Brain microvascular endothelial cell (primary cell): ENCODE measurements around the gene DOCK2.
"Not testable (repeated sequence)": the region's sequence is repeated elsewhere in the genome, so short reads cannot be mapped to it uniquely, and the experiment has no call there.

Experiments
- DNase-seq: peaks from one replicate; pipeline ENCODE4 v3.0.0-alpha.2; 2020
- H3K27ac ChIP-seq: fragments of 250-450 bp; sonication (Bioruptor Pico); 2 replicates; pipeline ENCODE4 v1.5.1; 2020; ENCODE audit warnings: mild to moderate bottlenecking, moderate library complexity
- H3K27me3 ChIP-seq: fragments of 250-450 bp; sonication (Bioruptor Pico); replicated peaks from 2 replicates; pipeline ENCODE4 v1.5.1; 2020; ENCODE audit warnings: mild to moderate bottlenecking
- H3K36me3 ChIP-seq: fragments of 250-450 bp; sonication (Bioruptor Pico); replicated peaks from 2 replicates; pipeline ENCODE4 v1.5.1; 2020; ENCODE audit warnings: mild to moderate bottlenecking
- H3K4me3 ChIP-seq: 2 replicates; pipeline ENCODE4 v1.5.1; 2011; ENCODE audit warnings: low read depth, mild to moderate bottlenecking, control low read depth, low read length, moderate library complexity
- in situ Hi-C: cut with HindIII; loops from 2 replicates; pipeline ENCODE4 v1.10.0; 2017; ENCODE audit warnings: low sequenced_read_pairs, low pct_ligation_motif_present
- TF ChIP-seq, protein P1 (sequence below): IDR thresholded peaks from 2 replicates; pipeline ENCODE4 v1.5.1; 2011; ENCODE audit warnings: low read depth, mild to moderate bottlenecking, moderate library complexity, low read length, control low read depth, inconsistent platforms; ENCODE audit errors: missing control alignments

The DOCK2 gene

DNA sequence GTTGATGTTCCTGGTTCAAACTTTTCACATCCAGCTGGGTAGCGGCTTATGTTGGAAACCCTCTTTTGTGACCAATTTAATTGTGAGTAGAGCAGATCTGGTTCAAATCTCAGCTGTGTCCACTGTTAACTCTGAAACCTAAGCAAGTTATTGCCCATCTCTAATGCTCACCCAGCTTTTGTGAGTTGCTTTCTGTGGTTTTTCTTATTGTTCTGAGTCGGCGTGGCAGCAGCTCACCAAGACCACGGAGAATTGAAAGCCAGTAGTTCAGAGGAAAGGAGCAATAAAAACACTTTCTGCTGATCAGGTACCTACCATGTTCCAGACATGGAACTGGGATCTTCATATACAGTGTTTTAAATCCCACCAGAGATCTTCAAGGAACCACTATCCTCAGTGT lies 114.4 kb downstream of the DOCK2 start:
- no peaks in the 10 kb centered on the region for H3K27me3 ChIP-seq
- TF ChIP-seq, protein P1, sequence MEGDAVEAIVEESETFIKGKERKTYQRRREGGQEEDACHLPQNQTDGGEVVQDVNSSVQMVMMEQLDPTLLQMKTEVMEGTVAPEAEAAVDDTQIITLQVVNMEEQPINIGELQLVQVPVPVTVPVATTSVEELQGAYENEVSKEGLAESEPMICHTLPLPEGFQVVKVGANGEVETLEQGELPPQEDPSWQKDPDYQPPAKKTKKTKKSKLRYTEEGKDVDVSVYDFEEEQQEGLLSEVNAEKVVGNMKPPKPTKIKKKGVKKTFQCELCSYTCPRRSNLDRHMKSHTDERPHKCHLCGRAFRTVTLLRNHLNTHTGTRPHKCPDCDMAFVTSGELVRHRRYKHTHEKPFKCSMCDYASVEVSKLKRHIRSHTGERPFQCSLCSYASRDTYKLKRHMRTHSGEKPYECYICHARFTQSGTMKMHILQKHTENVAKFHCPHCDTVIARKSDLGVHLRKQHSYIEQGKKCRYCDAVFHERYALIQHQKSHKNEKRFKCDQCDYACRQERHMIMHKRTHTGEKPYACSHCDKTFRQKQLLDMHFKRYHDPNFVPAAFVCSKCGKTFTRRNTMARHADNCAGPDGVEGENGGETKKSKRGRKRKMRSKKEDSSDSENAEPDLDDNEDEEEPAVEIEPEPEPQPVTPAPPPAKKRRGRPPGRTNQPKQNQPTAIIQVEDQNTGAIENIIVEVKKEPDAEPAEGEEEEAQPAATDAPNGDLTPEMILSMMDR = no peak
- H3K4me3 ChIP-seq = no peak overlapping the region
- in situ Hi-C loops = no loop called here
- no peak overlapping the region for H3K27ac ChIP-seq
- H3K36me3 ChIP-seq = no peaks in the 10 kb centered on the region
- no peak for DNase-seq

DNA sequence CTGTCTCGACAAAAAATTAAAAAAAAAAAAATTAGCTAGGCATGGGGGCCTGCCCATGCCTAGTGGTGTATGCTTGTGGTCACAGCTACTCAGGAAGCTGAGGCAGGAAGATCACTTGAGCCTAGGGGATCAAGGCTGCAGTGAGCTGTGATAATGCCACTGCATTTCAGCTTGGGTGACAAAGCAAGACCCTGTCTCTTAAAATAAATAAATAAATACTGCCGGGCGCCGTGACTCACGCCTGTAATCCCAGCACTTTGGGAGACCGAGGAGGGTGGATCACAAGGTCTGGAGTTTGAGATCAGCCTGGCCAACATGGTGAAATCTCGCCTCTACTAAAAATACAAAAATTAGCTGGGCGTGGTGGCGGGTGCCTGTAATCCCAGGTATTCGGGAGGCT lies 115.5 kb downstream of the DOCK2 start:
- not testable (repeated sequence) for H3K36me3 ChIP-seq, H3K27me3 ChIP-seq, DNase-seq

DNA sequence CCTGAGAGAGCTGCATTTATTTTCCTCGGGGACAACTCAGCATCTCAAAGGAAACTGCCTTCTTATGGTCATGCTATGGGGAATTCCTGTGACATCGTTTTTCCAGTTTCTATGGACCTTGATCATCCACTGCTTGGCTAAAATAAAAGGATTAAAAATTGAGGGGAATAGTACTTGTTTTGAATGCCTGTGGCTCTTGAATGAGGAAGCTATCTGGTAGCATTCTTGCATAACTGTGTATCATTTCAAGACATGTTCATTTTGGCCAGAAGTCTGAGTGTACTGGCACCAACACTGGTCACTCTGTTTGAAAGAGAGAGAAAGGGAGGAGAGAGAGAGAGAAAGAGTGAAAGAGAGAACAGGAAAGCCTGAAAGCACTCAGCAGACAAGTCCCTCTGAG lies 116.7 kb downstream of the DOCK2 start:
- H3K36me3 ChIP-seq = no peaks in the 10 kb centered on the region
- in situ Hi-C loops = no loop called here
- DNase-seq = no peak
- H3K4me3 ChIP-seq = no peak overlapping the region
- no peaks in the 10 kb centered on the region for H3K27me3 ChIP-seq
- TF ChIP-seq, protein P1 = no peak
- H3K27ac ChIP-seq = no peak overlapping the region

More for the DNA sequence above, 115.5 kb downstream of the DOCK2 start:
- in situ Hi-C loops, H3K4me3 ChIP-seq, H3K27ac ChIP-seq: not testable (repeated sequence)

DNA sequence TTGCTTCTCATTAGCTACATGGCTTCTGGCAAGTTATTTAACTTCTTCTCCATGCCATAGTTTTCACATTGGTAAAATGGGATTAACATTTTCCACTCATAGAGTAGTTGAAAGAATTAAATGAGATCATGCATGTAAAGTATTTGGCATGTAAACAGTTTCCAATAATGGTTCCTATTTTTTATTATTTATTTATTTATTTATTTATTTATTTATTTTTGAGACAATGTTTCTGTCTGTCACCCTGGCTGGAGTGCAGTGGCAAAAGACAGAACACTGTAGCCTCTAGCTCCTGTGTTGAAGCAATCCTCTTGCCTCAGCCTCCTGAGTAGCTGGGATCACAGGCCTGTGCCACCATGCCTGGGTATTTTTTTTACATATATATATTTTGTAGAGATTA lies 117.7 kb downstream of the DOCK2 start:
- Histone ChIP-seq H3K27ac (no peak overlapping the region), H3K36me3 (no peaks in the 10 kb centered on the region), H3K4me3 (no peak overlapping the region), H3K27me3 (no peaks in the 10 kb centered on the region)
- in situ Hi-C loops = no loop called here
- DNase-seq = no peak
- TF ChIP-seq, protein P1 = no peak

DNA sequence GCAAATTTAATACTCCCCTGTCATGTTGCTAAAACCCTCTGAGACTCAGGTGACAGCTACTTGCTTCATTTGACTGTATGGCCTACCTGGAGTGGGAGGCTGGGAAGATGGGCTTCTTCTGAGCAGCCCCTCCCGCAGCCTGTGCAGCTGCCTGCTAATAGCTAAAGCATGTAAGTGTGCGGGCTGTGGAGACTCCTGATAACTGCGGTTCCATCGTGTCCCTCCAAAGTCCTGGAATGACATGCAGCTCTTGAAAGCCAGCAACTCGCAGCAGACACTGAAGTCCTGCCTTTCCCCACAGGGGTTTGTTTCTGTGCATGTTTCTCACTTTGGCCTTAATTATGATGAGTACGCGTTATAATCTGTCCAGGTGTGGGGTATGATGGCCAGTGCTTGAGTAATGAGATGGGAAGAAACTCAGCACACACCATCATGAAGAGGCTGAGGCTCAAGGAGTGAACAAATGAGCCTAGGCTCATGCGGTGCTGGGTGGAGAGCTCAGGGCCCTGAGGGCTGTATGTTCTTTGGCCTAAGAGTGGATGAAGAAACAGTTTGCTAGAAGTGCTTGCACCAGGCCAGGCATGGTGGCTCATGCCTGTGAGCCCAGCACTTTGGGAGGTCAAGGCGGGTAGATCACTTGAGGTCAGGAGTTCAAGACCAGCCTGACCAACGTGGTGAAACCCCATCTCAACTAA lies 119.1 kb downstream of the DOCK2 start:
- no peak for DNase-seq
- no peaks in the 10 kb centered on the region for H3K36me3 ChIP-seq
- in situ Hi-C loops = no loop called here
- no peak overlapping the region for H3K4me3 ChIP-seq
- TF ChIP-seq, protein P1 = no peak
- no peak overlapping the region for H3K27ac ChIP-seq
- no peaks in the 10 kb centered on the region for H3K27me3 ChIP-seq

DNA sequence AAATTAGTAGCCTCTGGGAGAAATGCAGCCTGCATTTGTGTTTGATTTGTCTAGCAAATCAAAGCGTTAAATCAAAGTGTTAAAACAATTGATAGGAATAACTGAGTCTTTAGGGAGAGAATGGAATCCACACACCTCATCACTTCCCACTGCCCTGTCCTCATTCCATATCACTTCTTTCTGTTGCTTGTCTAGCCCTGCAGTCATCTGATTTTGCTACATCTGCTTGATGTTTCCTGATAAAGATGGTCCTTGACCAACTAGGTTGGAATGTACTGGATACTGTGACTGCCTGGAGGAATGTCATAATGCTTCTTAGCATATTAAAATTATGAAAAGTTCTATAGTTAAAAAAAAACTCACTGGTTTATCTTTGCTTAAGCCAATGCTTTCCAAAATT lies 119.9 kb downstream of the DOCK2 start:
- no peaks in the 10 kb centered on the region for H3K36me3 ChIP-seq

More for the DNA sequence above, 119.9 kb downstream of the DOCK2 start:
- in situ Hi-C loops = no loop called here
- no peaks in the 10 kb centered on the region for H3K27me3 ChIP-seq
- DNase-seq = peak; percentile 27
- TF ChIP-seq, protein P1 = no peak
- no peak overlapping the region for H3K4me3 ChIP-seq
- H3K27ac ChIP-seq = no peak overlapping the region
